GM18861 (cell line): ENCODE results near the gene HOXD9.

Experiments
- ATAC-seq: cut with Tn5 transposase; IDR thresholded peaks from one replicate; pipeline ENCODE4 v1.9.1; 2021; ENCODE audit not compliant: unreplicated experiment

Gene HOXD9

DNA sequence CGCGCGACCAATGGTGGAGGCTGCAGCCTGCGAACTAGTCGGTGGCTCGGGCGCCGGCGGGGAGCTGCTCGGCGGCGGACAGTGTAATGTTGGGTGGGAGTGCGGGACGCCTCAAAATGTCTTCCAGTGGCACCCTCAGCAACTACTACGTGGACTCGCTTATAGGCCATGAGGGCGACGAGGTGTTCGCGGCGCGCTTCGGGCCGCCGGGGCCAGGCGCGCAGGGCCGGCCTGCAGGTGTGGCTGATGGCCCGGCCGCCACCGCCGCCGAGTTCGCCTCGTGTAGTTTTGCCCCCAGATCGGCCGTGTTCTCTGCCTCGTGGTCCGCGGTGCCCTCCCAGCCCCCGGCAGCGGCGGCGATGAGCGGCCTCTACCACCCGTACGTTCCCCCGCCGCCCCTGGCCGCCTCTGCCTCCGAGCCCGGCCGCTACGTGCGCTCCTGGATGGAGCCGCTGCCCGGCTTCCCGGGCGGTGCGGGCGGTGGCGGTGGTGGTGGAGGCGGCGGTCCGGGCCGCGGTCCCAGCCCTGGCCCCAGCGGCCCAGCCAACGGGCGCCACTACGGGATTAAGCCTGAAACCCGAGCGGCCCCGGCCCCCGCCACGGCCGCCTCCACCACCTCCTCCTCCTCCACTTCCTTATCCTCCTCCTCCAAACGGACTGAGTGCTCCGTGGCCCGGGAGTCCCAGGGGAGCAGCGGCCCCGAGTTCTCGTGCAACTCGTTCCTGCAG lies at the start of gene HOXD9:
Gene HOXD9, plus strand, starts transcription at position 37 of the 728 bp plus-strand sequence. Its CDS starts 50 bp downstream, at position 87.
- ATAC-seq, result no peak

DNA sequence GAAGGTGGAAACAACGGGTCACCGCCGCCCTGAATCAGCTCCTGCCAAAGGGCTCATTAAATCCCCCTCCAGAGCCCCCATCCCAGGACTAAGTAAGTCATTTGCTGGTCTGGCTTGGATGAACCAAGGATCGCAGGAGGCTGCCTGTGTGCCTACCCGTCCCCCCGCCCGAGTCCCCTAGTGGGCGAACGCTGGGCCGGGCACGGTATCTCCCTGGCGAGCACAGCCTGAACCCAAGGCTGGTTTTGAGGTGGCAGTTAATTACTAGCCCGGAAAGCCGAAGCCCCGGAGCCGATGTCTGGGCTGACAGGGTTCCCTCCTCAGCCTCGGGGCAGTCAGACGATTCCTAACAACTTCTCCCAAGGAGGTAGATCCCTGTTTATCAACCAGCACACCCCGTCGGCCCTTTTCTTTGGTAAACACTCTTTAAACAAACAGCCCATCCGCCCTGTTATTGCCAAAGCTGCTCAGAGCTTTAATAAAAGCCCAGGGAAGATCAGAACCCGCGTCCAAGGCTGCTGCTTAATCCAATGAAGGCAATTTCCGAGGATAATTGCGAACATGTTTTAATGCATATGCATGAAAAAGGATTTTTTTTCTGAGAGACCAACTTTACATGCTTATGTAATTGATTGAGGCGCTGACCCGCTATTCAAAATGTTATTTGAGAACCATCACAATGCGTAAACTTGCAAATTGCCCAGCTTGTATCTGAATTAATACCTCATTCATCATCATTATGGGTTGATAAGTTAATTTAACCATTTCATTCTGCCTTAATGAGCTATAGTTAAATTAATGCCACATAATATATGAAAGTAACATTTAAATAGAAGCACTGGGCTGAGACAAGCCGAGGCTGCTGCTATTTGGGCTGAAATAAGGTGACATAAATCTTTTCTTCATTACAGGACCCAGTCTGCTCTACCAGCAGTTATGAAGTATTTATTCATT lies 49.3 kb upstream of the HOXD9 start:
- no peak for ATAC-seq

DNA sequence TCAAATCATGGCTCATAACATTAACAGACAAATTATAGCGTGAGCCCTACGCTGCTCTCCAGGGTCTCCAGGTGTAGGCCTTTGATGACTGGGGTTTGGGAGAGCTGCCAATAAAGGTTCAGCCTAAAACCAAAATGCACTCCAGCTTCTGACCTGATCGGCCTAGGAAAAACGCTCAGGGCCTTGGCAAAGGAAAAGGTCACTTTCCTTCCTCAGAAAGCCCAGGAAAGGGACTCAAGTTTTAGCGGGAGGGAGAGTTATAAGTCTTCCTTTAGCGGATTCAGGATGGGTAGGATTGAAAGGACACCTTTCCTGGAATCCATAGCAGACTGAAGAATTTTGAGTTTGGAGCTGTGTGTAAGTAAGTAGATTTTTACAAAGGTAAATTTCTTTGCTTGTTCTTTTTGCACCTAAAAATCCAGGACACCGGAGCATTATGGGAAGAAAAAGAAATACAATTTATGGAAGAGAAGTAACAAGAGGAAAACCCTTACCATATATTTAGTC lies 47.5 kb upstream of the HOXD9 start:
- no peak for ATAC-seq

DNA sequence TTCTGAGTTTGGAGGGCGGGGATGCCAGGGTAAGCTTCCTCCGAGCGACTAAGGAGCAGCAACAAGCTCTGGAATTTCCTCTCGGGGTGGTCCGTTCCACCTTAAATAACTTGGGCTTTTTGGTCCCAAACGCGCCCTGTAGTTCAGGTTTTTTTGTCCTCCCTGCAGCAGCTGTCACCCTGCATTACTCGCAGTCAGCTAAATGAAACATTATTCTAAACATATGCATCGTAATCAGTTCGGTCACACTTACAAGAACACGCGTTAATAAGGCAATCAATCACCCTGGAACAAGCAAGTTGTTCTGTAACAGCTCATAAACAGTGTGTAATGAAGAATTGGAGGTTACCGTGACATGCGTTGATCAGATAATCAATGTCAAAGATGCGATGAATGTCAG lies 47.0 kb upstream of the HOXD9 start:
- ATAC-seq, result no peak

DNA sequence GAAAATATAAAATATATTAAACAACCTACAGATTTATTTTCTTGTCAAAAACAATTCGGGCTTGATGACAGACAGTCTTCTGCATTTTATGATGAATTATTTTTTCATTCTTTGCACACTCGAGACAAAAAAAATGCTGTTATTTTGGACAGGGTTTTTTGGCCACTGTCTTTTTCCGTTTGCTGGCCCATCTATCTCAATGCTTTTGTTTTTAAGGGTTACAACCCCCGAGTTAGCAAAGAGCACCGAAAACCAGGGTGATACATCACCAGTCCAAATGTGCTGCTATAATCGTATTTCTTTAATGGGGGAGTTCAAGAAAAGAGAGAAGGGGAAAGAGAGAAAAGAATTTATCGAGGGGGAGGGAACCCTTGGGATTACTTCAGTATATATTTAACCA lies 46.5 kb upstream of the HOXD9 start:
- no peak for ATAC-seq

DNA sequence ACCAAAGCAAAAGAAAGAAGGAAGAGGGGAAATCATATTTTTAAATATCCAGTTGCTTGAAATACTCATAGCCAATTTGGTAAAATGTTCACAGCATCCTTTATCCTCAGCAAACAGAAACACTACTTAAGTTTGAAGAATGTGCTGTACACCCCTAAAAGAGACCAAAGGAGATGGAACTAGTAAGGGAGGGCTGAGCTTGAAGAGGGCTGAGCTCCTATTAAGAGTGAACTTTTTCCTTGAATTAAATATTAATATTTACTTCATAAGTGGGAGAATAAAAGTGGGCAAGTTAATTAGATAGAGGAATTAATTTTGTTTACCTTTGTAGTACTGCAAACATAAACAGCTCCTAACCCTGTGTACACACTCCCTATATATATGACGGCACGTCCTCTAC lies 45.7 kb upstream of the HOXD9 start:
- no peak for ATAC-seq

DNA sequence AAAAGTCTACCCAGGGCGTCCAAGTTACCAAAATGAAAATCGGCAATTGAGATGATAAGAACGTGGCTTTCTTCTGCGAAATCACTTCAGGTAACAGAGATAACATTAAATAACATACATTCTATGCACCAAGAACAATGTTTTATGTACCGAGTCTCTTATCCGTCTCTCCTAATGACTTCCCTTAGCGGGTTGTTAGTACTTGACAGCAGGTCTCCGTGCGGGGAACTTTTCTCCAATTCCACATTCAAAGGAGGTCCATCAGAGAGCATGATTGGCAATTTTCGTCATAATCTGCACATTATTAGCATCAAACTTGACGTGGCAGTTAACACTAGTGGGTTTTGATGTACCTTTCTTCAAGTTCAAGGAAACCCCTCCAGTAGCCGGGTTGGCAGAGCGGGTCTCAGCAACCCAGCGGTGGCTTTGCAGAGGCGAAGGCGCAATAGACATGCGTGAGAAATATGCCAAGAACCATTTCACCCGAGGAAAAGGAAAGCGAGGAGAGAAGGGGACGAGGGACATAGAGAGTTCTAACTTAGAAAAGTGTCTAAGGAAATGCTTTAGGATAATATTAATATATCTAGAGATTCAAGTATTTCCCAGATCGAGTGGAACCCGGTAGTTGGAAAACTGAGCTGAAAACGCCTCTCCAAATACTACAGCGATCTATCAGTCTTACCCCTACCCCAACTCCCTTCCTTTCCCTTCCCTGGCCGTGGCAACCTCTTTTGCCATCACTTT lies 43.8 kb upstream of the HOXD9 start:
- ATAC-seq, result no peak

DNA sequence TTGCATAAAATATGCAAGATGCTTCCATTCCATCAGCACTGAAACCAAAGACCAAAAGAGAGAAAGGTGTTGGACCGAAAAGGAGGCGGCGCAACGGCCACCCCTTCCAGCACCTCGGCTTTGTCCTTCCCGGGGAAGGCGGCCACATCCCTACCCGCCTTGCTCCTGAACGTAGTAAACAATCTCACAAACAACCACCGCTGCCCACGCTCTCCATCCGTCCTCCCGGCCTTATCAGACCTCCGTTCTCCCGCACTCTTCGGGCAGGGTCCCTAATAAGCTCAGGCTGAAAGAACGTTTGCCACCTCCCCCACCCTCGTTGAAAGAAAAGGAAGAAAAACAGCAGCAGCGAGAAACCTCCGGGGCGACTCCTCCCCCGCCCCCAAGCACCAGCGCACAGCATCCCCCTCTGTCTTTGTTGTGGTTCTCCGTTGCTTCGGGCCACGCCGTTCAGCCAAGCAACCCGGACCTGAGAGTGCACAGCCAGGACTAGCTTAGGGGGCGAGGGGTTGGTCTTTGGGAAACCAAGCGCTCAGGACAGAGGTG lies 43.2 kb upstream of the HOXD9 start:
- no peak for ATAC-seq

DNA sequence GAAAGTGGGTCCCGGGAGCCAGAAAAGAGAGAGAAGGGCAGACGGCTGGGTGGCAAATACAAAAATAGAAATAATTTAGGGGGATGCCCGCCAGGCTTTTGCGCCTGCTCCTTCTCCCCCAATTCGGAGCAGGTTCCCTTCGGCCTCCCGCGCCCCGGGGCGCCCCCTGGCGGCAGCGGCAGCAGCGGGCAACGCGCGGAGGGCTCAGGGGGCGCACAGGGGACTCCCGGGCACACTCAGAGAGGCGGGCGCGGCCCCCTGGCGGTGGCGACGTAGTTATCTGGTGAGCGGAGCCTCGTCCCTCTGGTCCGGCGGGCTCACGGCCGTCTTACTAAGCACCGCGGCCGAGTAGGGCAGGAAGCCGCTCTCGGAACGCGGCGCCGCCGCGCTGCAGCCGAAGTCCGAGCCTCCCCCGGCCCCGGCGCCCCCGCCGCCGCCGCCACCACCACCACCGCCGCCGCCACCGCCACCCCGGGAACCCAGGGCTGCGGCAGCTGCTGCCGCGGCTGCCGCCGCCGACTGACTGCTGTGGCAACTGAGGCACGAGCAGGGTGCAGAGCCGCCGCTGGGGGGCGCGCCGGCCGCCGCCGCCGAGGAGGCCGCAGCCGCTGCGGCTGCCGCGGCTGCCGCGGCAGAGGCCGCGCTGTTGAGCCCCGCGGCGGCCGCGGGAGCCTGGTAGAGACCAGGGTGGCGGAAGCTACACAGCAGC lies 42.5 kb upstream of the HOXD9 start:
- ATAC-seq, result no peak

DNA sequence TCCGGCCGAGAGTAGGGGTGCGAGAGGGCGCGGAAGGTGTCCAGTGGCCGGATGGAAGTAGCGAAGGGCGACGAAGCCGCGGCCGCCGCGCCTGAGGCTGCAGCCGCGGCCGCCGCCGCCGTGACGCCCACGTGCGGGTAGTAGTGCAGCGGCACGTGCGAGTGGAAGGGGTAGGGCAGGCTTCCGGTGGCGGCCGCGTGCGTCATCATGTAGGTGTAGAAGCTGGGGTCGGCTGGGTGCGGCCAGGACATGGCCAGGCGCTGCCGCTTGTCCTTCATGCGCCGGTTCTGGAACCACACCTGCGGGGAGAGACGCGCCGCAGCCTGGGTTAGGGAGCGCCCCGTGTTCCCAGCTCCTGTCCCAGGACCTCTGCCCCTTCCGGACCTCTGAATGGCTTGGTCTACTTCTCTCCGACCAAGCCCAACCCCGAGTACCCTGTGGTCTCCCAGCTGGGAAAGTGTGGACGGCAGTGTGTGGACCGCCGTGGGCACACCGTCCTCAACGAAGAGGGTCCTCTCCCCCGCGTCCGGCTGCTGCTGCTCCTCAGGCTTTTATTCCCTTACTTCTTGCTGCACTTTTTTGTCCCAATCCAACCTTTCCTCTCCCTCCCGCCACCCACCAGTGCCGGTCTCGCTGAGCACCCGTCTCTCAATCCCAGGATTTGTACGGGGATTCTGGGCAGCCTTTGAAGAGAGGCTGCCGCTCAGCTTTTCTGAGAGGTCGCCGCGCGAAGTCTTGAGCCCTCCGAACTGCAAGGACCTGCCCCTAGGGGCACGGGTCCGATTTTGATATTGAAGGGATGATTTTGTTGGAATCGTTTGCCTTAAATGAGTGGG lies 41.8 kb upstream of the HOXD9 start:
- no peak for ATAC-seq

DNA sequence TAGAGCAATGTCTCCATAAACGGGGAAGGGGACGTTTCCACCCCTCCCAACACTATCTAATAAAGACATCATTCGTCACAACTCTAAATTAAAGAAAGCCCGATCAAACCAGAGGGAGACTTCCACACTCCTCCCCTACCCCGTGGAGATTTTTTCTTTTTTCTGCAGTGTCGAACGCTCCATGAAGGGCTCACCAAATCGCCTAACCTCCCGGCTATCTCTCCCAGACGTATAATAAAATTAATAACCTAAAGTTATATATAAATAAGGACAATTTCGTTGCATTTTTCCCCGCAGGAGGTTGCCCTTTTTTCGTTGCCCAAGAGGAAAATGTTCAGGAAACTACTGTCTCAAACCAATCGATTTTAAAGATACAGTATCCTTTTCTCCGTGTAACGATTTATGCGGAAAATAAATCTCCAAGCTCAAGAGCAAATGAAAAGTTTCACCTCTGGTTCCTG lies 41.1 kb upstream of the HOXD9 start:
- no peak for ATAC-seq

DNA sequence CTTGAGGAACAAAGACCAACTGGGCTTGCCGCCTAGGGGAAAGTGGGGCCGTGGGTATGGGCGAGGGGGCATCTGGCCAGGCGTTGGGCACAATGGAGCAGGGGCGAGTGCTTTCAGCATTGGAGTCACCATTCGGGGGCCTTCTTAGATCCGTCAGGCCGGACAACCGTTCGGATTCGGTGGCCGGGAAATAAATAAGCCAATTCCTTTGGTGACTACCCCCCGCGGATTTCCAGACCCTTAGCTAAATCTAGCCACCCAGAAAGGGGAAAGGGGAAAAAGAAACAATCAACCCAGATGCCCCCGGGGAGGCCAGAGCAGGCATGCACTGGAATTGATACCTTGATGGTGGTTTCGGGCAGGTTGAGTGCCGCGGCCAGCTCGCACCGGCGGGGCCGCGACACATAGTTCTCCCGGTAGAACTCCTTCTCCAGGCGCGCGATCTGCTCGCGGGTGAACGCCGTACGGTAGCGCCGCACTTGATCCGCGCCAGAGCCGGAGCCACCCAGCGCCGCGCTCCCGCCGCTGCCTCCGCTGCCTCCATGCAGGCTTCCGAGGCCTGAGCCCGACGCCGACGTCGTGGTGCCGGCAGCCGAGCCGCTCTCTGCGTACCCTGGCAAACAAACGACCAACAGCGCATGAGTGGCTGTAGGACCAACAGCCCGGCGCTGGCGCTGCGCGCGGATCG lies 40.5 kb upstream of the HOXD9 start:
- no peak for ATAC-seq

DNA sequence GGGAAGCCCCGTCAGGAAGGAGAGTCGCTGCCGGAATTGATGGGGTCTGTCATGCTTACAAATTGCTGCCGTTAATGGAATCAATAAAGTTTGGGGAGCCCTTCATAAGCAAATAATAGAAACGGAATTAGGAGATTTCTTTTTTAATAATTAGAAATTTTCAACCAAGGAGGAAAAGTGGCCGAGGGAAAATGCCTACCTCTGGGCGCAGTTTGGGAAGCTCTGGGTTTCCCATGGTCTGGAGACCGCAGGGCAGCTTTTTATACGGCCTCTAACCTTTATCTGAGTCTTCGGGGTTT lies 40.0 kb upstream of the HOXD9 start:
- ATAC-seq, result no peak

DNA sequence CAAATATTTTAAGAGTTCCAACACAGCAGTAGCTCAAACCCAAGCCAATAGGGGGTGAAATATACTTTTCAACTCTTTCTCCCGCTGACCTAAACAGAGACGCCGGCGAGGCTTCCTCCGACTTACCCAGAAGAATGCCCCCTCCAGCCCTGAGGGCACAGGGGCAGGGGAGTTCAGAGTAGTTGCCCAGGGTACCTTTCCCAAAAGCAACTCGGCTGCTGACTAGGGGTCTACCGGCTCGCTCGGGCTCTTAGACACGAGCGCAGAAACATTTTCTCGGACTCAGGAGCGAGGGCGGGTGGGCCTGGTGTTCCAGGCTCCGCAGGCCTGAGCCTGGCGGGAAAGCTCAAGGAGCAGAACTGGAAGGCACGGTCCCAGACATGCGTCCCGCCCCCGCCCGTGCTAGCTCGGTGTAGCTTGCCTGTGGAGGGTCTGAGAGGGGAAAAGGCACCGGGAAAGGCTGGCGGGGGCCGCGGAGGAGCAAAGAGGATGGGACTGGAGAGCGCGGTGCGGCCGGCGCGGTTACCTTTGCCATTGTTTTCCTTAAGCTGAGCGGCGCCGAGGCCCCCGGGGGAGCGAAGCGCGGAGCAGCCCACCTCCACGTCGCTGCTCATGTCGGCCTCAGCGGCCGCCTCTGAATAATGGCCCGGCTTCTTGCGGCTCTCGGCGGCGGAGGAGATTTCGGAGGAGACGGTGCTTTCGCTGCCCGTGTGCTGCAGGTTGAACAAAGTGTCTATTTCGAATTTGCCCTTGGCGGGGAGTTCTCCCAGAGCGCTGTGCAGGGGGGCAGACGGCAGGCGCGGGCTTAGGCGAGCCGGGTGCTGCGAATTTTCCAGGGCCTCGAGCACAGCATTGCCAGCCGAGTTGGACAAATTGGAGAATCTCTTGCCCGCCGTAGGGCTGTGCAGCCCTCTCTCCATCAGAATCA lies 39.4 kb upstream of the HOXD9 start:
- no peak for ATAC-seq

DNA sequence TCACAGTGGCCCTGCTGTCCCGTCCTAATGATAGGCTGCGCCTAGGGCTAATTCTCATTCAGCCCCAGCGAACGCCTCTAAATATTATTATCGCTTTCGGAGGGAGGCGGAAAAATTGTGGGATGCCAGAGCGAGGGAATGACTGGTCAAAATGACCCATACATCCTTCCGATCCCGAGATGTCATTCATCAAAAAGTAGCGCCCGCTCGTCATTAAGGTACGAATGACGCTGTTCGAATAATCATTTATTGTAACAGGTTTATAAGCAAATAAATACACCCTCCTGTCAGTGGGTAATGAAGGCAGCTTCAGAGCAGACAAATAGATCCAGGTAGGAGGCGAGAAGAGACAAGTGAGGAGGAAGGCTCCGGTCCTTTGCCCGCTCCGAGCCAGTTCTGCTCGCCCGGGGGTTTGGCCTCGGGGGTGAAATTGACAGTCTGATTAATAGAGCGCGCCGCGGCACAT lies 38.7 kb upstream of the HOXD9 start, which contains the start of gene EVX2:
Gene EVX2, minus strand, starts transcription at position 167 of the 466 bp plus-strand sequence. CDS start 186 bp downstream, outside the sequence.
- no peak for ATAC-seq

DNA sequence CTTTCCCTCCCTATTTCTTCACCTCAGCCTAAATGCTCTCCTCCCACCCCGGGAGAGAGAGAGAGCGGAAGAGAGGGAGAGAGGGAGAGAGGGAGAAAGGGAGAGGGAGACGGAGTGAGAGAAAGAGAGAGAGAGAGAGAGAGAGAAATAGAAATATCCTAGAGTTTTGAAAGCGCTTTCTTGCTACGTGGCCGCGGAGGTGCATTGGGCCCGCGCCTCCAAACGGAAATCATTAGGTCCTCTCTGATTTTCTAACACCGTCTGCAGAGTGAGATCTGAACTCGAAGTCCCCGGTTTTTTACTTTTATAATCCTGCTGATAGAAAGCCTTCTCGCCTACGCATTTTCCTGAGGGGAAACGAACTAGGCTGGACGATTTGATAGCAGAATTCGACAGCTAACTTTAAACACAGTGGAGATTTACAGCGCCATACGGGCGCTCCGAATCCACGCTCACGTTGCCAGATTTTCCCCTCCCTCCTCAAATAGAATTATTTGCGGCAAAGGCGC lies 37.9 kb upstream of the HOXD9 start:
- ATAC-seq, result no peak

DNA sequence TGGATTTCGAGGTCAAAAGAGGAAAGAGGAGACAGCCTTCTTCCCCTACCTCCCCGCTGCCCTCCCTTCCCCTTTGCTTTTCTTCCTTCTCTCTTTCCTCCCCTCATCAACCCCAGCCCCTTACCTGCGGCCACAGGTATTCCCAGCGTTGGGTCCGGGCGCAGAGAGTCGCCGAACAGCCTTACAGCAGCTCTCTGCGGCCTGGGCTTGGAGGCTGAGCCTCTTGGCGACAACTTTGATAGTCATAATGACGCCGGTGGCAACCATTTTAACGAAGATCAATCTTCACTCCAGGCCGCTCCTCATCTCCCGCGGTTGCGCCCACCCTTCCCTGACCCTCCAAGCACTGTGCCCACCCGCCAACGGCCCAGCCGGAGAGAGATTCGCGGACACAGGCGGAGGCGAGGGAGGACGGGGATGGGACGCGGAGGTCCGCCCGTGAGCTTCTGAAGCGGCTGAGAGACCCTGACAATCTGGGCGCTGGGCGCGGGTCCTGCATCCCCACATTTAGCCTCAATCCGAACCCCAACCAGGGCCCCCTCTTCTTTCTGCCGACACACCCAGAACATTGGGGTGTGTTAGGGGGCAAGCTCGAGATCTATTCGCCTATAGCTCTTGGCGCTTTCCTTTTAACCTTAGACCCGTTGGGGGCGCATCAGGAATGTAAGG lies 37.3 kb upstream of the HOXD9 start:
- no peak for ATAC-seq
